GM18505 (cell line): Measurements from ENCODE around the gene TEX14.
"Not testable (repeated sequence)": the region's sequence is repeated elsewhere in the genome, so short reads cannot be mapped to it uniquely, and the experiment has no call there.

Source experiments
- ATAC-seq: cut with Tn5 transposase; IDR thresholded peaks from one replicate; pipeline ENCODE4 v1.9.1; 2021; ENCODE audit not compliant: unreplicated experiment
- POLR2A ChIP-seq: IDR thresholded peaks from 4 replicates; pipeline ENCODE4 v1.6.1; 2011; ENCODE audit warnings: borderline replicate concordance; ENCODE audit not compliant: insufficient read depth, insufficient read length; ENCODE audit errors: extremely low read depth

Gene TEX14

DNA sequence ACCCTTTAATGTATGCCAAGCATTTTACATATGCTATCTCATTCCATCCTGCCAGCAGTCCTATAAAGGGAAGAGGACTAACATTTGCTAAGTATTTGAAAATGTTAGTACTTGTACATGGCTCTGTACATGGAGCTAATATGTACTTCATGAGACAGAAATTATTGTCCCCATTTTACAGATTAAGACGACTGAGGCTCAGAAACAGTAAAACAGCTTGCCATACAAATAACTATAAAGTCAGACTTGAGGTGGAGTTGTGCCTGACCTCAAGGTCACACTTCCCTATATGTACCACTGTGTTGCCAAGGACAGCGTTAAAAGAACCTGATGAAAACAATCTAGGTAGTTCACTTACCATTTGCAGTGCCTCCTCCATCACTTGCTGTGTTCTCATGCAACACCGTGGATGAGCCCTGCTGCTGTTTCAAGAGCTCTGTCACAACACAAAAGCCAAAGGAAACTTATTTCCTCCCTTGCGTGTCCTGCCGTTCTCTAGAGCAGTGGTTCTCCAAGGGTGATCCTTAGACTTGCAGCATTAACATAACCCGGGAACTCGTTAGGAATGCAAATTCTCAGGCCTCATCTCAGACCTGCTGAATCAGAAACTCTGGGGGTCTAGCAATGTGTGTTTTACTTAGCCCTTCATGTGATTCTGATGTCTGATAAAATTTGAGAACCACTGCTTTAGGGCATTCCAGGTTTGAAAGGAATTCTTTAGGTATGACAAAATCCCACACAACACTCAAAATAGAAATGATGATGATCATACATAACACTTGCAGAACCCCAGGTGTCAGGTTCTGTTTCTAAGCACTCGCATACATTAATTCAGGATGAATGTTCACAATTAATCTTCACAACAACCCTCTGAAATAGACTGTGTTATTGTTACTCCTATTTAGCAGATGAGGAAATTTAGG, 126.2 kb downstream of the TEX14 start:
- ATAC-seq, result no peak
- no peak for TF ChIP-seq POLR2A

DNA sequence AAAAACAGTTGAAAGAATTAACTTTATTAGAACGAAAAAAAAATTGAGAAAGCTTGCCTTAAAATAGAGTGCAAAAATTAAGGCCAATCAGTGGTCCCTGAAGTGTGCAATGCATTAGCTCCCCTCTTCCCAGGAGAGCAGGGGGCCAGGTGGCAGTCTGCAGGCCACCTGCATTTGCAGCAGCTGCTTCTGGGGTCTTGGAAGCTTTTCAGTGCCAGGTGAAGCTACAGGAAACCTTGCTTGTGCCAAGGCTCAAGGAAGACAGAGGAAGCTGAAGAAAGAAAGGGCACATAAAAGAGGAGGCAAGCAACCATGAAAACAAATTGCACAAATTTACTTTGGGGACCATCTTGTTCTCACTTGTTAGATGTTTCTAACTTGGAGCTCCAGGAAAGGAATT, 126.9 kb downstream of the TEX14 start:
- no peak for ATAC-seq
- TF ChIP-seq POLR2A, result no peak

DNA sequence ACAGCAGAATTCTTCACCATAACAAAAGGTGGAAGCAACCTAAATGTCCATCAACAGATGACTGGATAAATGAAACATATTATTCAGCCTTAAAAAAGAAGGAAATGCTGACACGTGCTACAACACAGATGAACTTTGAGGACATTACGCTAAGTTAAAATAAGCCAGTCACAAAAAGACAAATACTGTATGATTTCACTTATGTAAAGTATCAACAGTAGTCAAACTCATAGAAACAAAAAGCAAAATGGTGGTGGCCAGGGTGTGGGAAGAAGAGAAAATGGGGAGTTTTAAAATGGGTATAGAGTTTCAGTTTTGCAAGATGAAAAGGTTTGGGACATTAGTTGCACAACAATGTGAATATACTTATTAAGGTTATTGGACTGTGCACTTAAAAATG, 127.6 kb downstream of the TEX14 start:
- TF ChIP-seq POLR2A, result no peak
- ATAC-seq, result no peak

DNA sequence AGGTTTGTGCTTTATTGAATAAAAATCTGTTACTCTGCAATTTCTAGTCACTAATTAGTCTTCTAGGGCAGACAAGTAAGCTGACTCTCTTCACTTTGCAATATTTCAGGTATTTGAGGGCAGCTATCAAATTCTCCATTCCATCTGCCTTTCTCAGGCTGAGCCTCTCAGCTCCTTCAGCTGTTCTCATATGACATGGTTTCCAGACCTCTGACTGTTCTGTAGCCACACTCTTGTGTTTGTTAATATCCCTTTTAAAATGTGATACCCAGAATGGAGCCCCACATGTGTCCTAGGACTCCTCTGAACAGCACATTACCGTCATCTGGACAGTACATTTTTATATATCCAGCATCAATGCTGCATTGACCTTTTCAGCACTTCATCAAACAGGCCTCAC, 131.3 kb downstream of the TEX14 start:
- TF ChIP-seq POLR2A, result no peak
- no peak for ATAC-seq

DNA sequence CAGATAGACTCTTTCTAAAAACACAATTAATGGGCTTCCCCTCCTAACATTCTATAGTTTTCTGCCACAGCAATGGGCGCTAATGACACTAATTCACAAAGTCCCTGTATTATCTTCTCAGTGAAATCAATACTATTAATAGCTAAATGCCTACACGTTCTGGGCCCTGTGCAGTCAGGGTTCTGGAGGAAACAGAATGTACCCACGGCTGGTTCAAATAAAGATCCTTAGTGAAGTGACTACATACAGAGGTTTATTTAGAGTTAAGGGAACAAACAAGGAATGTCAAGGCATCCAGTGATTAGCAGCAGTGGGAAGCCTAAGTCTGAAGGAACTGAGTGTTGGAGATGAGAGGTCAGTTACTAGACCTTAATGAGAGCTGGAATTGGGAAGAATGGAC, 133.9 kb downstream of the TEX14 start:
- no peak for ATAC-seq
- TF ChIP-seq POLR2A, result no peak

DNA sequence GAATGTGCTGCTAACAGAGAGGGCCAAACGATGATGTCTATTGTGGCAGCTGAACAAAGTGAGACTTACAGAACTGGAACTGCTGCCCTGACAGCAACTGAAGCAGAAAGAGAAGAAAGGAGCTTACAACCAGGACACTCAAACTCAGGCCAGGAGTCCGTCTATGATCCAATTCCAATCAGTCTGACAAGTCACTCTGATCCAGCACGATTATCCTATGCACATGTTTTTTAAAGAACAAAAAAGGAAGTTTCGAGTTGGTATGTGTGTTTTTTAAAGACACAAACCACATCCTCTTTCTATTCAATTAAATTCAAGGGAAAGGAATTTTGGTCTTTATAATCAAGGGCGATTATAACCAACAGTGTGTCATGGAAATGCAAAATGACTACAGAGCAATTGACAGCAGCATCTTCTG, 135.0 kb downstream of the TEX14 start:
- ATAC-seq, result no peak
- TF ChIP-seq POLR2A, result no peak

DNA sequence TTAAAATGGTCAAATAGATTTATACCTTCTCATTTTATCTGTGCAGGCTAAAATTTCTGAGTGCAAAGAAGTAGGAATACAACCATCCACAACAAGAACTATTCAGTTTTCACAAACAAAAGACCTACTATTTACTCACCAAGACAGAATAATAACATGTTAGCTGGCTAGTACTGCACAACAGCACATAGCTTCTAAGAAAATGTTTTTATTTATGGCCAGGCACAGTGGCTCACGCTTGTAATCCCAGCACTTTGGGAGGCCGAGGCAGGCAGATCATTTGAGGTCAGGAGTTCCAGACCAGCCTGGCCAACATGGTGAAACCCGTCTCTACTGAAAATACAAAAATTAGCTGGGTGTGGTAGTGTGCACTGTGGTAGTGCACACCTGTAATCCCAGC, 136.7 kb downstream of the TEX14 start:
- ATAC-seq, result not testable (repeated sequence)

DNA sequence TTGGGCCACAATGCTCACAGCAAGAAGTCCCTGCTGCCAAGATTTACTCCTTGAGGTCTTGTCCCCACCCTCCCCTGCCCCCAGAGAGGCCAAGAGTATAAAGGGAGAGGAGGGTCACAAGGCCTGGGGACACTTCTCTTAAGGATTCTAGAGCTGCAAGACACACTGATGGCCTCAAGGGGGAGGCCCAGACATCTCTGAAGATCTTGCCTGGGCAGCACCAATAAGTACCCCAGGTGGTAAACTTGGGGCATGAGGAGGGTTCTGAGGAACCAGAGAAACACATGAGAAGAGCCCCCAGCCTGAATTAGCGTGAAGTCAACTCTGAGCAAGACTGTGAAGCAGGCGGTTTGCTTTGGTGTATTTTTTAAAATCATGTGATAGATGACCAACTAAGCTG, 150.6 kb downstream of the TEX14 start:
- no peak for ATAC-seq
- TF ChIP-seq POLR2A, result no peak

DNA sequence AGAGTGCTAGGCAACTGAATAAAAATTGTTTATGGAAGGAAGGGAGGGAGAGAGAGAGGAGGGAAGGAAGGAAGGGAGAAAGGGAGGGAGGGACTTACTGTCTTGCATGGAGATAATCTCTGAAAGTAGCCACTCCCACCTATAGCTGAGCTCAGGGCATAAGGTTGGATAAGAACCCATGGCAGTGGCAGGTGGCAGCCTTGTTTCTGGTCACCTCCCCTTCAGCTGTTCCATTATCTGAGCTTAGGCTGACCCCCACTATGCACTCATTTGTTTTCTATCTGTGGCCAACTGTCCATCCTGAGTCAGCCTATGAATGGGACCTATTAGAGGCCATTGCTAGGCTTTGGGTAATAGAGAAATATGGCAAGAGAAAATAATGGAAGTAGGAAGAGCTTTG, 152.1 kb downstream of the TEX14 start:
- TF ChIP-seq POLR2A, result no peak
- no peak for ATAC-seq

DNA sequence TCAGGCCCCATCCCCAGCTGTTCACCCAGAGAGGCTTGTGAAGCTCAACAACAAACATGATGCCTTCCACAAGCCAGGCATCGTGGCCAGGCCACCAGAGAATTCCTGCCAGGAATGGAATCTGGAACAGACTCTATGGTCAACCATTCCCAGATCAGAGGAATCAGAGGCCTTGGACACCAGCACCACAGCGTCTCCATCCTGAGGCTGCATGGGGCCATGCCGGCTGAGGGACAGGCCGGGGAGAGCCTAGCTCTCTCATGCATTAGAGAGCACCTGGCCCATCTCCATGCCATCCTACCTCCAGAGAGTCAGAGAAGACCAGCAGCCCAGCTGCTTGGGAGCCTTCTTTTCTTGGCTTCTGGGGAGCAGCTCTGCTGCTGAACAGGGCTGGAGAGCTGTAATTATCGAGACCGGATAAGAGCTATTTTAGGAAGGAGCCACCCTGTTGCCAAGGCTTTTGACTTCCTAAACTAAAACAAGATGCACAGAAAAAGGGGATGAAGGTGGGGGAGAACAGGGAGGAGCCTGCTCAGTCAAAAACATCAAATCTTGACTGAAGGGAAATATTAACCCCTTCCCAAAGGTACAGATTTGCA, 152.9 kb downstream of the TEX14 start:
- no peak for ATAC-seq
- TF ChIP-seq POLR2A, result no peak

DNA sequence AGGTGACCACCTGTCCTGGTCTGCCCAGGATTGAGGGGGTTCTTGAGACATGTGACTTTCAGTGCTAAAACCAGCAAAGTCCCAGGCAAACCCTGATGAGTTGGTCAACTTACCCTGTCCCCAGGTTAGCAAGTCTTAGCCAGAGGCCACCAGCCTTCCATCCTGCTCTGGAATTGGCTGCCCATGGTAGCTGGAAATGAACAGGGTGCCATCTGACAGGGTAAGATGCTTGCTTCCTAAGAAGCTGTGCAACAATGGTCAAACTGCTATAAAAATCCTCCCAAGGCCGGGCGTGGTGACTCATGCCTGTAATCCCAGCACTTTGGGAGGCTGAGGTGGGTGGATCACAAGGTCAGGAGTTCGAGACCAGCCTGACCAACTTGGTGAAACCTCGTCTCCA, 154.6 kb downstream of the TEX14 start:
- no peak for TF ChIP-seq POLR2A
- no peak for ATAC-seq

DNA sequence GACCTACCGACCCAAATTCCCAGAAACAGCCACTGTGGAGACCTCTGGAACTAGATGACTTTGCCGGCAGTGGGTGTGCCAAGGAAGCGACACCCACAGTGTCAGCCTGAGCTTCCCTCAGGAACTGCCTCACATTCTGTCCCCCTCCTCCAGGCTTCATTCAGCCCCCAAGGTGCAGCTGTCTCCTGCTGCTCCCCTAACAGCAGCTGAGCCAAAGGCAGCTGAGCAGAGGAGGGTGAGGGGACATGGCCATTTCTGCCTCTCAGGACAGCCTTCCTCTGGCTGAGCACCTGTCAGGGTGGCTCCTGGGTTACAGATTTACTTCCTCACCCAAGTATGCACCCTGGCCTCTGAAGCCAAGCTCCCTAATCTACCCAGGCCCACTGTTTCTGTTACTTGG, 155.3 kb downstream of the TEX14 start:
- TF ChIP-seq POLR2A, result no peak
- ATAC-seq, result no peak

DNA sequence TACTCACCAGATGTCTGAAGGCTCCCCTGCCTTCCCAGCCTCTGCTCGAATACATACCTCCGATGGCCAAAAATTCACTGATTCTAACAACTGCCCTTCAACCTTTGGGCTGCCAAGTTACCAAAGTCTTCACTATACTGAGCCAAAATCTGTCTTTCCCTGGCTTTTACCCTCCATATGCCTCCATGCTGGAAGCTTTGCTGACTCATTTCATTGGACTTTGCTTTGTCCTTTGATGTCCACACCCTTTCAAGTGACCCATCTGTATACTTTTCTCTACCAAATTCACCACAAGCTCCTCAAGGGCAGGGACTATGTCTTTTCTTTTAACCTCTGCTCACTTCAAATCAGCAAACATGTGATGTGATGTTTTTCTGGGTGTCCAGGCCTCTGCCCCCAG, 156.4 kb downstream of the TEX14 start:
- ATAC-seq, result no peak
- TF ChIP-seq POLR2A, result no peak

DNA sequence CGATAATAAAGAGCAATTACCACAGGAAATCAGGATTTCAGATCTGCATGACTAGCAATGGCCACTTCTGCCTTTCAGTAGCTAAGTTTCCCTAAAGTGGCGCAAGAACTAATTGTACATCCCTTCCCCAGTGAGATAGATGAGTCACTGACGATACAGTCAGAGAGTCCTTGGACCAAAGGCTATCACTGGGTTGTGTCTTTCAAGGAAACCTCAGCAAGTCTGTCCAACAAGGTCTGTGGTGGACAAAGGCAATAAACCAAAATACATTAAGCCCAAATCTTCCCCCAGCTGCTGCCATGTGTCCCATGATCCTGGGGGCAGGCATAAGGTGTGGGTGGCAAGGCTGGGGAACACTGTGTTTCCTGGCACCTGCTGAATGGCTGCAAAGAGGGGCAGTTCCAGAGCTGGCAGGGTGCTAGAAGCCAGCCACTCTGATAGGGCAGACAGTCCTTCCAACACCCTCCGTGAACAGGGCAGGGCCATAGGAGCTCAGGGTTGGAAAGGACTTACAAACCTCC, 156.9 kb downstream of the TEX14 start:
- ATAC-seq, result no peak
- TF ChIP-seq POLR2A, result no peak

DNA sequence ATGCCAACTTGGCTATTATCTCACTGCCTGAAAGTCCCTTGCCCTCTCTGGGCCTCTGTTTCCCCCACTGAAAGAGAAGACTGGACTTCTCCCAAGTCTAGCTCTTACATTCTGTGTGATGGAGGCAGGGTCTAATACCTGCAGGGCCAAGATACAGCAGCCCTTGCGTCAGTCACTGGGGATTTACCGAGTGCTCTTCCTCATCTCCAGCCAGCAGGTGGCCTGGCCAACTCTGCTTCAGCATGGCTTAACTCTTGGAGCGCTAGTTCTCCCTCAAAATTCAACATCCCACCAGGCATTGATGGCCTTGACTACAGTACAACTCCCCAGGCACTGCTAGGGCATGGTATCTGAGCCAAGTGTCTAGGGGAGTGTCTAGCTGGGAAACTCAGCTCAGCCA, 157.5 kb downstream of the TEX14 start:
- ATAC-seq, result no peak
- no peak for TF ChIP-seq POLR2A

DNA sequence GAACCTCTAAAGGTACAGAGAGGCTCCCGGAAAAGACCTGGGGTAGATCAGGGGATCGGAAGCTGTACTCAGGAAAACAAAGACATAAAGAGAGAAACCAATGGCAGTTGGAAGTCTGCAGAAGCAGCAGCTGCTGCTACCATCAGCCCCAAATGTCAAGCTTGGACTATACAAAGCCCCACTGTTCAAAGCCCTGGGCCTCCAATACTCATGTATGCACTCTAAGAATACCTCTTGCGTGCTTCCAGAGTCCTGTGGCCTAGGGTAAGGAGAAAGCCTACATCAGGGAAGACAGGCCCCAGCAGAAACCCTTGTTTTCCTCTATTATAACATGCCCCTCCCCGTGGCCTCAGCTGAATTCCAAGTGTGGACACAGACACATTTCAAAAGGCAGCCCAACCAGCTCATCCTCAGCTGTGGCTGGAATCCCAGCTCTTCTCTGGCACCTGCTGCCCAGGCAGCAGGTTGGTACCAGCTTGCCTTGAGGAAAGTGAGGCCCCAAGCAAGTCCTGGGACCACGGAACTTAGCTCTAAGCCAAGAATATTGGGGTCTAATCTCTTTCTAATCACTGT, 158.1 kb downstream of the TEX14 start:
- no peak for TF ChIP-seq POLR2A
- no peak for ATAC-seq
